GM18517 (cell line): ENCODE measurements around the gene TAB3.
A peak's percentile ranks its signal among the peaks of the same experiment; 100 is the strongest.

Experiments
- ATAC-seq: cut with Tn5 transposase; IDR thresholded peaks from one replicate; pipeline ENCODE4 v1.9.1; 2021; ENCODE audit warnings: mild to moderate bottlenecking, moderate library complexity; ENCODE audit not compliant: unreplicated experiment

The TAB3 gene

GRCh38 chrX:30889147-30890140, at the start of gene TAB3:
Gene TAB3 (minus strand): TSS chrX:30889254. CDS start chrX:30859588, 29,666 bp downstream.
- ATAC-seq = peak; percentile 87

- no peak for ATAC-seq
These were observed 49.2 kb upstream of the TAB3 start for GRCh38 chrX:30938295-30938694.

- no peak for ATAC-seq
These were observed 46.9 kb upstream of the TAB3 start for GRCh38 chrX:30935985-30936384.

GRCh38 chrX:30931920-30932319, 42.9 kb upstream of the TAB3 start:
- ATAC-seq = no peak

GRCh38 chrX:30930679-30931078, 41.6 kb upstream of the TAB3 start:
- ATAC-seq = no peak

GRCh38 chrX:30930143-30930542, 41.1 kb upstream of the TAB3 start:
- ATAC-seq = no peak

- ATAC-seq = no peak
These were observed 31.2 kb upstream of the TAB3 start for GRCh38 chrX:30920271-30920670.

GRCh38 chrX:30918480-30918879, 29.4 kb upstream of the TAB3 start:
- ATAC-seq = no peak

GRCh38 chrX:30913492-30913891, 24.4 kb upstream of the TAB3 start:
- ATAC-seq = no peak

- ATAC-seq = no peak
These were observed 21.2 kb upstream of the TAB3 start for GRCh38 chrX:30910124-30910860.

- no peak for ATAC-seq
These were observed 17.7 kb upstream of the TAB3 start for GRCh38 chrX:30906726-30907125.

- ATAC-seq = no peak
These were observed 16.3 kb upstream of the TAB3 start for GRCh38 chrX:30905321-30905720.

GRCh38 chrX:30904632-30905031, 15.6 kb upstream of the TAB3 start:
- ATAC-seq = no peak

- no peak for ATAC-seq
These were observed 15.1 kb upstream of the TAB3 start for GRCh38 chrX:30904186-30904585.

- no peak for ATAC-seq
These were observed 11.2 kb upstream of the TAB3 start for GRCh38 chrX:30900227-30900626.

GRCh38 chrX:30898886-30899285, 9.8 kb upstream of the TAB3 start:
- no peak for ATAC-seq

GRCh38 chrX:30895370-30895769, 6.3 kb upstream of the TAB3 start:
- no peak for ATAC-seq

GRCh38 chrX:30893206-30893605, 4.2 kb upstream of the TAB3 start:
- no peak for ATAC-seq

GRCh38 chrX:30892591-30892990, 3.5 kb upstream of the TAB3 start:
- ATAC-seq = no peak

GRCh38 chrX:30888526-30889146, 418 bp downstream of the TAB3 start:
- ATAC-seq = peak; percentile 22

- no peak for ATAC-seq
These were observed 1.3 kb downstream of the TAB3 start for GRCh38 chrX:30887721-30888120.
